Fibroblast of skin of right biceps (primary cell): ENCODE measurements around the gene ZNF791.
"Not testable (repeated sequence)": the region's sequence is repeated elsewhere in the genome, so short reads cannot be mapped to it uniquely, and the experiment has no call there.

Experiments used
- DNase-seq: peaks from one replicate; pipeline ENCODE4 v3.0.0-alpha.2; 2013

The ZNF791 gene

DNA sequence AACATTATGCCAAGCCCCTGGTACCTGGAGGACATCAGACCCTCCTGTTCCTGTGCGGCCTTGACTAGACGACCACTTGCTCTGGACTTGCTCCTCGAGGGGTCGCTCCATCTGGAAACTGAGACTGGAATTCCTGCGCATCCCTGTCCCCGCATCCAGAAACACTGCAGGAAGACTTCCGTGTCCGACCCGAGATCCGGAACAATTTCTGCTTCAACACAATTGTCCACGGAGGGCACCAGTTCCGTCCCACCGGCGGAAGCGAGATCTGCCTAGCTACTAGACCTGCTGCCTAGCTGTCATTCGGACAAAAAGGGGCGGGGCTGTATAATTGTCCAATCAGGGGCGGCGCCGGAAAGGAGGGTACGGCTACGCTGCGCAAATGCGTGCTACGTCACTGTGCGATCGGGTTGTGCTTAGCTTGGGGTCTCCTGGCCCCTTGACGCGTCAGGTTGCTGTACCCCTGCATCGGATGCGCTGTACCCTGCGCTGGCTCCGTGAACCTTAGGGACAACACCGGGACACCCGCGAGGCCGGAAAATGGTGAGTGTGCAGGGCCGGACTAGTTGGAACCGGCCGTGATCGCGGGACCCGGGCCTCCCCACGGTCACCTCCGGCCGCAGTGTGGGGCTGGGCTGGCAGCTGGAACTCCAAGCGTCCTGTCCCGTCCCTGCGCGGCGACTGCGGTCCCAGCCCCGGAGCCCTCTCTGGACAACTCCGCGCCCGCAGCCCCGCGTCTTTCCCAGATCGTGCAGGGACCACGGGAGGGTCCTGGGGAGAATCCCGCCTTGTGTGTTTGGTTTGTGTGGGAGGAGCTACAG, at the start of gene ZNF791, which contains the start of gene ZNF490:
Gene ZNF791, plus strand, starts transcription at position 381 of the 821 bp plus-strand sequence. Its CDS starts 160 bp downstream, at position 541.
Gene ZNF490, minus strand, starts transcription at position 274 of the 821 bp plus-strand sequence. Its CDS starts 133 bp downstream, at position 141.
- DNase-seq, result peak; percentile 98

DNA sequence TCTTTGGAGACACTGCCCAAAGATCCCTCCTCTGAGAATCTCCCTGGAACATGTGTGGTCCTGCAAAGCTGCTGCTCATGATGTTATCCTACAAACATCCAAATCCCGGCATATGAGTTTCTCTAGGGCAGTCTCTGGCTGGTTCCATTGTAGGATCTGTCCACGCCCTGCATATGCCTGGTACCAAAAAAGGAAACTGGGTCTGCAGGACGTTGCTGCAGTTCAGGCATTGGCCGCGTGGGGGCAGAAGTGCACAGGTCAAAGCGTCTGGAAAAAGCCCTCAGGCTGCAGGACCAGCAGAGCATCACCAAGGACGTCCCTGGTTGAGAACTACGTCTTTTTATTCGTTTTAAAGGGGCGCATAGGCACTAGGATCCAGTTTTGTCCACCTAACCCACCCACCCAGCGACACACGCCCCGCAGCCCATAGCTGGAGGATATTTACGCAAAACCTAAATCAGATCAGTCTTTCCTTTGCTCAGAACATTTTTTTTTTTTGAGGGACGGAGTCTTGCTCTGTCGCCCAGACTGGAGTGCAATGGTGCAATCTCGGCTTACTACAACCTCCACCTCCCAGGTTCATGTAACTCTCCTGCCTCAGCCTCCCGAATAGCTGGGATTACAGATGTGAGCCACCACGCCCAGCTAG, 46.6 kb upstream of the ZNF791 start:
- DNase-seq, result peak; percentile 79

DNA sequence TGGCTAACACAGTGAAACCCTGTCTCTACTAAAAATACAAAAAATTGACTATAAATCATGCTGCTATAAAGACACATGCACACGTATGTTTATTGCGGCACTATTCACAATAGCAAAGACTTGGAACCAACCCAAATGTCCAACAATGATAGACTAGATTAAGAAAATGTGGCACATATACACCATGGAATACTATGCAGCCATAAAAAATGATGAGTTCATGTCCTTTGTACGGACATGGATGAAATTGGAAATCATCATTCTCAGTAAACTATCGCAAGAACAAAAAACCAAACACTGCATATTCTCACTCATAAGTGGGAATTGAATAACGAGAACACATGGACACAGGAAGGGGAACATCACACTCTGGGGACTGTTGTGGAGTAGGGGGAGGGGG, 44.3 kb upstream of the ZNF791 start:
- DNase-seq, result not testable (repeated sequence)

DNA sequence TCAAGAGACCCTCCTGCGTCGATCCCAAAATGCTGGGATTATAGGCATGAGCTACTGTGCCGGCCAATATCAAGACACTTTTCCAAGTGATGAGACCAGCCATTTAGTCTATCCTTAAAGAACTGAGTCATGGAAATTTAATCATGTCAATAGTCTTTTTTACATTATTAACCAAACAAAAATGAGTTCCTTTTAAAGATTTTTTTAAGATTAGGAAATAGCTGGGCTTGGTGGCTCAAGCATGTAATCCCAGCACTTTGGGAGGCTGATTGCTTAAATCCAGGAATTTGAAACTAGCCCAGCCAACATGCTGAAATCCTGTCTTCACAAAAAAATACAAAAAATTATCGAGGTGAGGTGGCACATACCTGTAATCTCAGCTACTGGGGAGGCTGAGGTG, 42.8 kb upstream of the ZNF791 start:
- no peak for DNase-seq

DNA sequence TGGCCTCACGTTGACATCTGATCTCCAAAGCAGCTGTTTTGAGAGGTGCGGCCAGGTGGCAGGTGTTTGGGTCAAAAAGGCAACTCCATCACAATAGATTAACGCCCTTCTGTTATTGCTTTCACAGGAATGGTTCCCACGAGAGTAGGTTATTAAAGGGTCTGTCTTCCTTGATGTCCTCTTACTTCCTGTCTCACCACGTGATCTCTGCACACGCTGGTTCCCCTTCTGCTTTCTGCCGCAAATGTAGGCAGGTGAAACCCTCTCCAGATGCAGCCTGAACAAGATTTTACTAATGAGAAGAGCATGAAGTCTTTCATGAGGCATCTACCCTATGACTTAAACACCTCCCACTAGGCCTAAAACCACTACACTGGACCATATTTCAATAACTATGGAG, 36.7 kb upstream of the ZNF791 start:
- DNase-seq, result no peak

DNA sequence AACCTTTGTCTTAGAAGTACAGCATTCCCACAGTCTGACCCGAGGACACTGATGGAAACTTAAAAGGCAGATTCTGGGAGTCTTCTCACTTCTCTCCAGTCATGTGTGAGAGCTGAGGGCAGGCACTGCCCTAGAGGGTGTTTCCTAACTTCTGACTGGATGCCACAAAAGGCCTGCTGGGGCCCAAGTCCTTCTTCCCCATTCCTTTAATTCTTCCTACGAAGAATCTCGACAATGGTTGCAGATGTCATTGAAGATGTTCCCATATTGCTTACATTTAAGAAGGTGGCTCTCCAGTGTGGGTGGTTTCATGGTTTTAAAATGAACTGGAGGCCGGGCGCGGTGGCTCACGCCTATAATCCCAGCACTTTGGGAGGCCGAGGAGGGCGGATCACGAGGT, 32.1 kb upstream of the ZNF791 start:
- DNase-seq, result no peak

DNA sequence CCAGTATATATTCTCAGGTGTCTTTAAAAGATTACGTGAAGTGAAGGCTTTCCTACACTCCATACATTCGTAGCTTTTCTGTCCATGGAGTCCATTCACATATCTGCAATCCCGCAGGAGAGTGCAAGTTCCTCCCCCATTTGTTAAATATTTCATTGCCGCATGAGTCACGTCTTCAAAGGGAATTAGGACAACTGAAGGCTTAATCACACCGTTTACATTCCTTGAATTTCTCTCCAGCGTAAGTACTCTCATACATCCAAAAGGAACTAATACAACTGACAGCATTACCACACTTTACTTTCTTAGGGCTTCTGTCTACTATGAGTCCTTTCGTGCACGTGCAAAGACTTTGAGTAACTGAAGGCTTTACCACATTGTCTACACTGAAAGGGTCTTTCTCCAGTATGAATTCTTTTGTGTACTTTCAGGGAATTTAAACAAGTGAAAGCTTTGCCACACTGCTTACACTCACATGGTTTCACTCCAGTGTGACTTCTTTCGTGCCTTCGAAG, 30.5 kb upstream of the ZNF791 start:
- DNase-seq, result peak; percentile 78

DNA sequence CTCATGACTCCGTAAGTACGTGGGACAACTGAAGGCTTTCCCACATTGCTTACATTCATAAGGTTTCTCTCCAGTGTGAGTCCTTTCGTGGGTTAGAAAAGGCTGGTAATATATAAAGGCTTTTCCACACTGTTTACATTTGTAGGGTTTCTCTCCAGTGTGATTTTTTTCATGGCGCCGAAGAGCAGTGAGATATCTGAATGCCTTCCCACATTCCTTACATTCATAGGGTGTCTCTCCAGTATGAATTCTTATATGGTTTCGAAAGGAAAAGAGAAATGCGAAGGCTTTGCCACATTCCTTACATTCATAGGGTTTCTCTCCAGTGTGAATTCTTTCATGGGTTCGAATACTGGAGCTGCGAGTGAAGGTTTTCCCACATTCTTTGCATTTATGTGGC, 29.6 kb upstream of the ZNF791 start:
- peak; percentile 7 for DNase-seq

DNA sequence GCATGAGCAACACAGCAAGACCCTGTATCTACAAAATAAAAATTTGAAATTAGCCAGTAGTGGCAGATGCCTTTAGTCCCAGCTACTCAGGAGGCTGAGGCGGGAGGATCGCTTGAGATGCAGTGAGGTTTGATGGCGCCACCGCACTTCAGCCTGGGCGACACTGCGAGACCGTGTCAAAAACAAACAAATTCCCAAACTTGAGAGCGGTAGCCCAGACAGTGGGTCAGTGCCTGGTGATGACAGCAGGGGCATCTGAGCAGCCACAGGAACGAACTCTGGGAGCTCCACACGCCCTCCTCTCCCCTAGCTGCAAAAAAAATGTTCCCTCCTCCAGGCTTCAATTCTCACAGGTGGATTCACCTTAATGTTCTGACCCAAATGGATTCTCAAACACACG, 14.2 kb upstream of the ZNF791 start:
- no peak for DNase-seq

DNA sequence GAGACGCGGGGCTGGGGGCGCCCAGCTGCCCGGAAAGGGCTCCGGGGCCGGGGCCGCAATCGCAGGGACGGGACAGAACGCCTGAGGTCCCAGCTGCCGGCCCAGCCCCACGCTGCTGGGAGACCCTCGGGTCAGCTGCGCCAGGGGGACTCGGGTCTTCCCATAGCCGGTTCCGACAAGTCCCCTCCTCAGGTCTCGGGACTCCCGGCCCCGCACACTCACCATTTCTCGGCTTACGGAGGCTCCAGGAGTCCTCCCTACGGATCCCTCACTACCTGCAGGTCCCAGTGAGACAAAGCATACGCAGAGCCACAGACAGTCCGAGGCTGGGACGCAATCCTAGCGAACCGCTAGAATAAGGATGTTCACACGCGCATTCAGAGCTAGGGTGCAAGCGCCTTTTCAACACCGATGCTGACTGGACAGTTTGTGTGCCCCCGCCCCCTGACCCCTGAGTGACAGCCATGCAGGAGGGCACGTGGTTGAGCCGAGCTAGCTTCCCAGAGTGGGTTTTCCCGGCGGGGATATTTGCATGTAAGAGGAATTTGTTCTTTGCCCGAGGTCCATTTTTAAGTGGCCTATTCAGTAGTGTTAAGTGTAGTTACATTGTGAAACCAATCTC, 13.7 kb upstream of the ZNF791 start:
- no peak for DNase-seq

DNA sequence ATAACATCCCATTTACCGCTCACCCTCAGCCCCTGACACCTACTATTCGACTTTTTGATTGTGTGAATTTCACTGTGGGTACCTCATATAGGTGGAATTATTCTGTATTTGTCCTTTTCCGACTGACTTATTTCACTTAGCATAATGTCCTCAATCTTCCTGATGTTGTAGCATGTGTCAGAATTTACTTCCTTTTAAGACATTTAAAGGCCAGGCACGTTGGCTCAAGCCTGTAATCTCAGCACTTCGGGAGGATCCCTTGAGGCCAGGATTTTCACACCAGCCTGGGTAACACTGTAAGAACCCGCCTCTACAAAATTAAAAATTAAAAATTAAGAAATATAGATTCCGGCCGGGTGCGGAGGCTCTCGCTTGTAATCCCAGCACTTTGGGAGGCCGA, 13.1 kb upstream of the ZNF791 start:
- DNase-seq, result no peak

DNA sequence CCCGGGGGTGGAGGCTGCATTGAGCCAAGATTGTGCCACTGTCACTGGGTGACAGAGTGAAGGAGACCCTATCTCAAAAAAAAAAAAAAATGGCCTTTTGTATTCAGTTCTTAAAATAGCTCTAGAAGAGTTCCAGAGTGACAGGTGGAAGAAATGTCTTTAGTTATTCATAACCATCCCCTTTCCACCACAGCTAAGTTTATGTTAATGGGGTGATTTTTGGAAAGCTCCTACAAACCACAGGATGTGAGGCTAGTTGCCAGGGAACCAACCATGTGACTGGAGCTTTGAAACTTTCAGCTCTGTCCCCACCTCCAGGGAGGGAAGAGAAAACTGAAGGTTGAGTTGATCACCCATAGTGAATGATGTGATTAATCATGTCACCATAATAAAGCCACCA, 7.0 kb upstream of the ZNF791 start:
- peak; percentile 24 for DNase-seq

DNA sequence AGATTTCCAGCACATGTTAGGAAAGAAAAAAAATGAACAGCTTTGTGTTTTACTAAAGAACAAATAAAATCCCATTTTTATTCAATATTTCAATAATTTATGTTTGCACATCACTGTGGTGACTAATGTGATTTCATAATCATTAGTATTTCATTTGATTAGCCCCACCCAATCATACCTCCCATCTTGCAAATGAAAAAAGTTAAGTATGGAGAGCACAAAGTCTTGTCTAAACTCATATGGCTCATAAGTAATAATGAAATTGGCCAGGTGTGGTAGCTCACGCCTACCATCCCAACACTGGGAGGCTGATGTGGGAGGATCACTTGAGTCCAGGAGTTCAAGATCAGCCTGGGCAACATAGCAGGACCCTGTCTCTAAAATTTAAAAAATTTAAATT, 3.9 kb upstream of the ZNF791 start:
- no peak for DNase-seq

DNA sequence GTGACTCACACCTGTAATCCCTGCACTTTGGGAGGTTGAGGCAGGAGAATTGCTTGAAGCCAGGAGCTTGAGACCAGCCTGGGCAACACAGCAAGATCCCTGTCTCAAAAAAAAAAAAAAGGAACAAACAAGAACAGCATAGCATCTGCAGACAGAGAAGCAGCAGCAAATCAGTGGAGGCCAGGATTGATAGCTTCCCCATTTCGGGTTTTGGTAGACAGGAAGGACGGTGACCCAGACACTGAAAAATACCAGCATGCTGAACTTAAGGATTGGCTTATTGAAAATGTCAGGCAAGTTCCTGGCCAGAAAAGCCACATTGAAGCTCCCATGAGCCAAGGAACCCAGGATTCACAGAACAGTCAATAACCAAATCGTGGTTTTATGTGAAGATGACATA, 3.1 kb upstream of the ZNF791 start:
- DNase-seq, result no peak

DNA sequence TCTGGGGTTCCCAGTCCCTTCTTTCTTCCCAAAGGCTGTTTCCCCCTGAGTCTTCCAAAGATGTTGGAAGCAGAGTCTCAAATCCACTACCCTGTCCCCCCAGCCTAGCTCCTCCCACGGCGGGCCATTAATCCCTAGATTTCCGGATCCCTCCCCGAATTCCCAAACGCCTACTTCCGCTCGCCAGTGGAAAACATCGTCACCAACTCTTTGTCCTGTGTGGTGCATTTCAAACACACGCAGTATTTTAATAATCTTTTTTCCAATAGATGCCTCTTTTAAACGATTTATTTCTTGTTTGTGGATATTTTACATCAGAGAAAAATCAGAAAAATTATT, 610 bp downstream of the ZNF791 start:
- DNase-seq, result peak; percentile 79

DNA sequence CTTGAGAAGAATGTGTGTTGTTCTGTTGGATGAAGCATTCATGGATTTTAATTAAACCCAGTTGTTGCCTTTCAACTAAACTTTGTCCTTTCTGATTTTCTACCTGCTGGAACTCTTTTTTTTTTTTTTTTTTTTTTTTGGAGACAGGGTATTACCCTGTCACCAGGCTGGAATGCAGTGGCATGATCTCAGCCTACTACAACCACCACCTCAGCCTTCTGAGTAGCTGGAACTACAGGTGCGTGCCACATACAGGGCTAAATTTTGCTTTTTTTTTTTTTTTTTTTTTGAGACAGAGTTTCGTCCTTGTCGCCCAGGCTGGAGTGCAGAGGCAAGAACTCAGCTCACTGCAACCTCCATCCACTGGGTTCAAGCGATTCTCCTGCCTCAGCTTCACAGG, 6.9 kb downstream of the ZNF791 start:
- no peak for DNase-seq

DNA sequence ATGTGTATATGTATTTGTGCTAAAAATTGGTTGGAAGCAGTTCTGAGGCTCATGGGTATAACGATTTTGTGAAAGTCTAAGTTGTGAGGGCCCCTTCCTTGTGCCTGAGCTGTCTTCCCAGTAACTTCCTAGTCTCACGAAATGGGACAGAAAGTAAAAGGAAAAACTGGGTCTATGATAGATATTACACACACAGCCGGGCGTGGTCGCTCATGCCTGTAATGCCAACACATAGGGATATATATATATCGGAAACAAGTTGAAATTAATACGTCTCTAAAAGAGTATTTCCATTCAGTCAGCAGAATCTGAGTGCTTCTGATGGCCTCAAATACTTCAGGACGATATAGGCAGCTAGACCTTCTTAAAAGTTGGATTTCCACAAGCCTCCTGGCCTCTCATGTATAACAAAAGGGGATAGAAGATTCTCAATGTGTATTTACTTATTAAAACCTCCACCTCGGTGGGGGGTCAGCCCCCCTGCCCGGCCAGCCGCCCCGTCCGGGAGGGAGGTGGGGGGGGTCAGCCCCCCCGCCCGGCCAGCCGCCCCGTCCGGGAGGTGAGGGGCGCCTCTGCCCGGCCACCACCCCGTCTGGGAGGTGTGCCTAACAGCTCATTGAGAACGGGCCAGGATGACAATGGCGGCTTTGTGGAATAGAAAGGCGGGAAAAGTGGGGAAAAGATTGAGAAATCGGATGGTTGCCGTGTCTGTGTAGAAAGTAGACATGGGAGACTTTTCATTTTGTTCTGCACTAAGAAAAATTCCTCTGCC, 10.7 kb downstream of the ZNF791 start:
- DNase-seq, result not testable (repeated sequence)

DNA sequence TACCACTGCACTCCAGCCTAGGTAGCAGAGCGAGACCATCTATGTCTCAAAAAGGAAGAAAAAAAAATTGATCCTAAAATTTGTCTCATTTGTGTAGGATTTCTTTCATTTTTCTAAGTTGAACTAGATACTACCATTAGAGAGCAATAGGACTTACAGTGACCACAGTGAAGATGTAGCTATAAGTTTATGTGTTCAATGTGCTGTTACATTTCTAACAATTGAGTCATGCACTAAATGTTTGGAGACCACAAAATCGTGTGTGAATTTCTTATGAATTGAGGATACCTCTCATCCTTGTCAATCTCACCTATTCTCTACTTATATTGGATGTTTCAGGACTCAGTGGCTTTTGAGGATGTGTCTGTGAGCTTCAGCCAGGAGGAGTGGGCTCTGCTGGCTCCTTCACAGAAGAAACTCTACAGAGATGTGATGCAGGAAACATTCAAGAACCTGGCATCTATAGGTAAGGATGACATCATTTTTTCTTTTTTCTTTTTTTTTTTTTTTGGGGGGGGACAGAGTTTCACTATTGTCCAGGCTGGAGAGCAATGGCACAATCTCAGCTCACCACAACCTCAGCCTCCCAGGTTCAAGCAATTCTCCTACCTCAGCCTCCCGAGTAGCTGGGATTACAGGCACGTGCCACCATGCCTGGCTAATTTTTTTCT, 12.8 kb downstream of the ZNF791 start:
- DNase-seq, result peak; percentile 27

DNA sequence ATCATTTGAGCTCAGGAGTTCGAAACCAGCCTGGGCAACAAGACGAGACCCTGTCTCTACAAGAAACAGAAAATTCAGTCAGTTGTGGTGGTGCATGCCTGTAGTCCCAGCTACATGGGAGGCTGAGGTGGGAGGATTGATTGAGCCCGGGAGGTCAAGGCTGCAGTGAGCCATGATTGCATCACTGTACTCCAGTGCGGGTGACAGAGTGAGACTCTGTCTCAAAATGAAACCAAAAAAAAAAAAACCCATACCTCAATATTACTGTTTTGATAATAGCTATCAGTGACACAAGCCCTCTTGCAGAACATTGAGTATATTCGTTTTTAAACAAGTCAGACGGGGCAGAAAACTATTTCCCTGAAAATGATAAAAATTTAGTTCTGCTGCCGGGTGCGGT, 16.2 kb downstream of the ZNF791 start:
- no peak for DNase-seq

DNA sequence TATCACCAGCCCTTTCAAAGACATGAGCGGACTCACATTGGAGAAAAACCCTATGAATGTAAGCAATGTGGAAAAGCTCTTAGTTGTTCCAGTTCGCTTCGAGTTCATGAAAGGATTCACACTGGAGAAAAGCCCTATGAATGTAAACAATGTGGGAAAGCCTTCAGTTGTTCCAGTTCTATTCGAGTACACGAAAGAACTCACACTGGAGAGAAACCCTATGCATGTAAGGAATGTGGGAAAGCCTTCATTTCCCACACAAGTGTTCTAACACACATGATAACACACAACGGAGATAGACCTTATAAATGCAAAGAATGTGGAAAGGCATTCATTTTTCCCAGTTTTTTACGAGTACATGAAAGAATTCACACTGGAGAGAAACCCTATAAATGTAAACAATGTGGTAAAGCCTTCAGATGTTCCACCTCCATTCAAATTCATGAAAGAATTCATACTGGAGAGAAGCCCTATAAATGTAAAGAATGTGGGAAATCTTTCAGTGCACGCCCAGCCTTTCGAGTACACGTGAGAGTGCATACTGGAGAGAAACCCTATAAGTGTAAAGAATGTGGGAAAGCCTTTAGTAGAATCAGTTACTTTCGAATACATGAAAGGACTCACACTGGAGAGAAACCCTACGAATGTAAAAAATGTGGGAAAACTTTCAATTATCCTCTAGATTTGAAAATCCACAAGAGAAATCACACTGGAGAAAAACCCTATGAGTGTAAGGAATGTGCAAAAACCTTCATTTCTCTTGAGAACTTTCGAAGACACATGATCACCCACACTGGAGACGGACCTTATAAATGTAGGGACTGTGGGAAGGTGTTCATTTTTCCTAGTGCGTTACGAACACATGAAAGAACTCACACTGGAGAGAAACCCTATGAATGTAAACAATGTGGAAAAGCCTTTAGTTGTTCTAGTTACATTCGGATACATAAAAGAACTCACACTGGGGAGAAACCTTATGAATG, 17.6 kb downstream of the ZNF791 start:
- peak; percentile 30 for DNase-seq

DNA sequence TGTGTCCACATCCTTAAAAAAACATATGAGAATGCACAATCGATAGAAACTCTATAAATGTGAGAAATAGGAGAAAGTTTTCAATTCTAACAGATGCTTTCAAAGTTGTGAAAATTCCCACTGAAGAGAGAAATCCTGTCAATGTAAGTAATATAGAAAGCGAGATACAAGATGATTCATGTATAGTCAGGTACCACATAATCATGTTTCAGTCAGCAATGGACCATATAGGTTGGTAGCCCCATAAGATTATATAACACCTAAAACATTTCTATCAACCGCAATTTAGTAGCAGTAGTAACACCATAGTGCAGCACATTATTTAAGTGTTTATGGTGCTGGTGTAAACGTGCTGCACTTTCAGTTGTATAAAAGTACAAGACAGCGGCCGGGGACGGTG, 18.5 kb downstream of the ZNF791 start:
- DNase-seq, result no peak
